ENCODE data around the gene DSCAM.

GRCh38 chr21:40595806-40596205 lies 251.2 kb downstream of the DSCAM start:
- TF ChIP-seq CTCF (IDR thresholded peaks at IDR 0.05; ENCODE audit: extremely low read depth in 1 of 2, insufficient read depth in 1 of 2, low read depth in 1 of 2, low read length in 2 of 2), result no peak
- no peak for TF ChIP-seq POLR2A (IDR thresholded peaks at IDR 0.05; ENCODE audit: low read depth, low read length)
- TF ChIP-seq EZH2 (IDR thresholded peaks at IDR 0.05; ENCODE audit: borderline replicate concordance, low read depth, low read length, severe bottlenecking), result no peak
- no peak for TF ChIP-seq MAX (IDR thresholded peaks at IDR 0.05; ENCODE audit: insufficient read depth, insufficient read length)
- no peak for TF ChIP-seq FOS (IDR thresholded peaks at IDR 0.05; ENCODE audit: borderline replicate concordance, insufficient read depth, low read length)
